GM12878 (cell line): ENCODE results near the gene EBF3. TPM values are rescaled to one million over a fixed set of nuclear protein-coding genes. Genes with fewer than 3 reads are reported as not detected.

ENCODE experiments used
- ATAC-seq: fragments of 200-7000 bp; cut with Tn5 transposase; 3 replicates; pipeline ENCODE4 v1.9.1; 2020; ENCODE audit warnings: mild to moderate bottlenecking, moderate library complexity
- BruUV-seq: library from RNA; stranded (reverse); fragments of 400-500 nt; replicated peaks from 2 replicates; lab custom pipeline; 2021; lab: Mats Ljungman, UMichigan
- CTCF ChIA-PET: fragments of 300-600 bp; sonication (Branson Sonifier 250); formaldehyde crosslinking; extraction: SDS; loops from one replicate; lab custom pipeline; 2021; ENCODE audit warnings: inconsistent platforms; lab: Yijun Ruan, JAX
- POLR2A ChIA-PET: fragments of 350-600 bp; formaldehyde crosslinking; extraction: SDS; loops from one replicate; lab custom pipeline; 2021; ENCODE audit warnings: inconsistent platforms; lab: Charles Lee
- RAD21 ChIA-PET: fragments of 300-600 bp; sonication (Branson Sonifier 250); formaldehyde crosslinking; loops from one replicate; lab custom pipeline; 2023; ENCODE audit warnings: antibody characterized with exemption; ENCODE audit not compliant: unreplicated experiment; lab: Charles Lee
- SMC1A ChIA-PET: fragments of 300-600 bp; sonication (Branson Sonifier 250); formaldehyde crosslinking; loops from one replicate; lab custom pipeline; 2023; ENCODE audit not compliant: unreplicated experiment, uncharacterized antibody; lab: Charles Lee
- DNase-seq: peaks from one replicate; pipeline ENCODE4 v3.0.0-alpha.2; 2011; ENCODE audit warnings: low read depth, low spot score
- FAIRE-seq: peaks from 3 replicates; lab custom pipeline; 2011; peaks lifted over from hg19 to GRCh38; lab: Jason Lieb, UNC
- H2AFZ ChIP-seq: 2 replicates; pipeline ENCODE4 v1.6.0; 2011; ENCODE audit warnings: low read depth, low read length, control low read depth; ENCODE audit not compliant: control insufficient read depth
- H3K27ac ChIP-seq: 2 replicates; pipeline ENCODE4 v1.5.1; 2011; ENCODE audit warnings: control low read depth; ENCODE audit not compliant: control insufficient read depth, insufficient read depth
- H3K27me3 ChIP-seq, 2 experiments: replicated peaks in 1 of 2; 2 replicates each; pipeline versions ENCODE4 v1.6.0 to v1.6.1; 2011; ENCODE audit warnings: low read length in 1 of 2; ENCODE audit not compliant: control insufficient read depth in 2 of 2, insufficient read depth in 2 of 2
- H3K36me3 ChIP-seq, 2 experiments: 2 replicates each; pipeline ENCODE4 v1.5.1; 2011; ENCODE audit warnings: low read length in 1 of 2; ENCODE audit not compliant: control insufficient read depth in 2 of 2, insufficient read depth in 2 of 2
- H3K4me1 ChIP-seq: 2 replicates; pipeline ENCODE4 v1.6.1; 2011; ENCODE audit warnings: mild to moderate bottlenecking, low read length, moderate library complexity, mixed read lengths; ENCODE audit not compliant: control insufficient read depth, insufficient read depth
- H3K4me2 ChIP-seq: 2 replicates; pipeline ENCODE4 v1.6.0; 2011; ENCODE audit warnings: control low read depth; ENCODE audit not compliant: control insufficient read depth, insufficient read depth
- H3K4me3 ChIP-seq: fragments of 200-600 bp; sonication (generic); 2 replicates; pipeline ENCODE4 v1.5.1; 2016
- H3K79me2 ChIP-seq: 2 replicates; pipeline ENCODE4 v1.6.0; 2011; ENCODE audit warnings: low read length; ENCODE audit not compliant: control insufficient read depth, insufficient read depth
- H3K9ac ChIP-seq: 2 replicates; pipeline ENCODE4 v1.8.0; 2011; ENCODE audit warnings: low read length, control low read depth, mixed read lengths; ENCODE audit not compliant: control insufficient read depth, insufficient read depth
- H3K9me3 ChIP-seq: replicated peaks from 3 replicates; pipeline ENCODE4 v1.5.1; 2011; ENCODE audit warnings: mild to moderate bottlenecking, low read length; ENCODE audit not compliant: control insufficient read depth, insufficient read depth
- H4K20me1 ChIP-seq: 2 replicates; pipeline ENCODE4 v1.6.0; 2011; ENCODE audit not compliant: control insufficient read depth, insufficient read depth
- EGR1 ChIP-seq, 2 experiments: IDR thresholded peaks; 1 replicate in 1 of 2; 2 replicates in 1 of 2; pipeline ENCODE4 v1.6.1; 2011 to 2012; ENCODE audit warnings: low read depth in 2 of 2, low read length in 2 of 2, borderline replicate concordance in 1 of 2, mild to moderate bottlenecking in 1 of 2, moderate library complexity in 1 of 2
- EP300 ChIP-seq, 2 experiments: fragments of 150-350 bp in 1 of 2; IDR thresholded peaks; 2 replicates each; pipeline ENCODE4 v1.6.1; 2011 to 2012; ENCODE audit warnings: low read depth in 2 of 2, low read length in 2 of 2, borderline replicate concordance in 1 of 2, improper control_type of control experiment in 1 of 2, inconsistent platforms in 1 of 2; ENCODE audit not compliant: control insufficient read depth in 1 of 2
- FOS ChIP-seq: IDR thresholded peaks from 3 replicates; pipeline ENCODE4 v1.6.1; 2011; ENCODE audit warnings: borderline replicate concordance; ENCODE audit not compliant: insufficient read length; ENCODE audit errors: extremely low read depth
- HCFC1 ChIP-seq: fragments of 150-350 bp; IDR thresholded peaks from 2 replicates; pipeline ENCODE4 v1.6.1; 2014; ENCODE audit warnings: low read length
- NFIC ChIP-seq: IDR thresholded peaks from 2 replicates; pipeline ENCODE4 v1.6.1; 2012; ENCODE audit warnings: low read depth, mild to moderate bottlenecking, inconsistent platforms, low read length, moderate library complexity
- POLR2A ChIP-seq: IDR thresholded peaks from 2 replicates; pipeline ENCODE4 v1.6.1; 2011; ENCODE audit warnings: low read depth, mild to moderate bottlenecking, low read length
- RAD51 ChIP-seq: fragments of 450-650 bp; IDR thresholded peaks from 2 replicates; pipeline ENCODE4 v1.6.1; 2016; ENCODE audit warnings: moderate library complexity, mild to moderate bottlenecking, inconsistent platforms
- SMAD1 ChIP-seq: fragments of 450-650 bp; IDR thresholded peaks from 2 replicates; pipeline ENCODE4 v1.6.1; 2018; ENCODE audit warnings: mild to moderate bottlenecking, low read depth; ENCODE audit not compliant: partially characterized antibody
- SMARCA5 ChIP-seq: fragments of 450-650 bp; IDR thresholded peaks from 2 replicates; pipeline ENCODE4 v1.6.1; 2017; ENCODE audit warnings: mild to moderate bottlenecking
- SMC3 ChIP-seq: IDR thresholded peaks from 2 replicates; pipeline ENCODE4 v1.6.1; 2011; ENCODE audit warnings: low read length, improper control_type of control experiment, borderline replicate concordance
- SREBF1 ChIP-seq: IDR thresholded peaks from 2 replicates; pipeline ENCODE4 v1.6.1; 2012; ENCODE audit warnings: mild to moderate bottlenecking, low read length
- STAT3 ChIP-seq: IDR thresholded peaks from 2 replicates; pipeline ENCODE4 v1.6.1; 2011; ENCODE audit warnings: low read depth, low read length, improper control_type of control experiment
- ZNF592 ChIP-seq: fragments of 450-650 bp; IDR thresholded peaks from 2 replicates; pipeline ENCODE4 v1.6.1; 2017; ENCODE audit warnings: mild to moderate bottlenecking, moderate library complexity
- WGBS: methylation state at CpG from one replicate; pipeline ENCODE4 v1.1.6; 2016; ENCODE audit warnings: low lambda C conversion rate; ENCODE audit not compliant: insufficient replicate concordance, insufficient coverage; ENCODE audit errors: missing lambda C conversion rate; 5-methylcytosine and 5-hydroxymethylcytosine counted together
- in situ Hi-C: fragments of 300-500 bp; cut with MboI; formaldehyde crosslinking; loops from 9 replicates; pipeline ENCODE4 v1.14.3; 2018; ENCODE audit warnings: mixed read lengths
- intact Hi-C: fragments of 100-400 bp; cut with micrococcal nuclease; formaldehyde crosslinking; loops from one replicate; pipeline ENCODE4 v1.14.2; 2022; ENCODE audit not compliant: unreplicated experiment
- polyA plus RNA-seq, 11 experiments: library from polyadenylated mRNA; depleted of rRNA in 4 of 11; unstranded in 6 of 11; stranded (reverse) in 5 of 11; fragments of >200 nt; fragmentation: Nextera tagmentation in 4 of 11; fragmentation: Illumina TruSeq in 1 of 11; extraction: Ambion mirVana in 4 of 11; extraction: Trizol in 1 of 11; gene quantifications; 1 replicate in 1 of 11; 2 replicates in 10 of 11; pipeline versions ENCODE4 v1.2.1 to v1.2.3, GENCODE V29; 2011 to 2016; ENCODE audit warnings: inconsistent platforms in 2 of 11, missing spikeins in 2 of 11, low read depth in 1 of 11
- total RNA-seq, 4 experiments: library from RNA; depleted of rRNA in 3 of 4; stranded (reverse); fragments of >200 nt in 3 of 4; fragmentation: Illumina TruSeq in 1 of 4; extraction: Trizol in 1 of 4; gene quantifications; 2 replicates each; pipeline versions ENCODE4 v1.2.1 to v1.2.3, GENCODE V29; 2013 to 2021
- TF ChIP-seq, protein P1 (sequence below): IDR thresholded peaks from 2 replicates; pipeline ENCODE4 v1.6.1; 2011; ENCODE audit warnings: borderline replicate concordance, low read depth, mild to moderate bottlenecking, moderate library complexity, mixed read lengths, low read length; ENCODE audit not compliant: insufficient read depth; ENCODE audit errors: extremely low read length
- TF ChIP-seq, protein P2 (sequence below): fragments of 450-650 bp; IDR thresholded peaks from 2 replicates; pipeline ENCODE4 v1.6.1; 2017; ENCODE audit warnings: mild to moderate bottlenecking, moderate library complexity

The EBF3 gene
- total and polyA plus RNA-seq, 10 of the 15 experiments (the other 5 are each of a cell fraction or from before 2014, with no cell fraction given): not detected

DNA sequence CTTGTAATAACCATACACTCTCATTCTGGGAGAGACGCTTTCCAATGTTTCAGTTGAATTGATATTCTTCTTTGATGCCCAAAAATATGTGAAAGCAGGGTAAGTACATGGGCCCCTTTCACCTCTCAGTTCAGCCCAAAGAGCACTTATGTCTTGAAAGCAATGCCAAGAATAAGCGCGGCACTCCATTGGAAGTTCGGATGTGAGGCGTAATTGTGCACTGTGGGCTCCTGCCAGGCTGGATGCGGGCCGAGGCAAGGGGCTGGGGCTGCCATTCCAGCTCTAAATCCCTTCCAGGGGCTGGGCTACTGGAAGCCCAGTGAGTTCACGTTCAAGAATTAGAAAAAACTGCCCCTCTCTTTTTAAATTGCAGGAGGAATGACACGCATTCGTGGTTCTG, 113.8 kb downstream of the EBF3 start:
- FAIRE-seq: no peak
- Histone ChIP-seq H2AFZ (no peak overlapping the region), H3K79me2 (no peaks in the 10 kb centered on the region), H4K20me1 (no peaks in the 10 kb centered on the region), H3K36me3 (no peaks in the 10 kb centered on the region), H3K4me2 (no peak overlapping the region), H3K9me3 (no peaks in the 10 kb centered on the region), H3K27me3 (no peaks in the 10 kb centered on the region), H3K27ac (no peak overlapping the region), H3K4me3 (no peak overlapping the region), H3K4me1 (no peaks in the 10 kb centered on the region), H3K9ac (no peak overlapping the region)
- POLR2A ChIA-PET: no interaction called here
- in situ Hi-C loops (no loop called here), intact Hi-C loops (no loop called here)
- no peak for ATAC-seq
- CTCF ChIA-PET: no interaction called here
- BruUV-seq: no TSS peak
- RAD21 ChIA-PET: no interaction called here
- 37% methylated on average over 10 of the region's 10 CpGs for WGBS
- SMC1A ChIA-PET: no interaction called here
- DNase-seq: no peak
- TF ChIP-seq STAT3: no peak
- no peak for TF ChIP-seq NFIC
- no peak for TF ChIP-seq RAD51
- TF ChIP-seq SMAD1: no peak
- no peak for TF ChIP-seq EGR1 (IDR thresholded peaks at IDR 0.05; ENCODE audit: borderline replicate concordance in 1 of 2, low read depth in 2 of 2, low read length in 2 of 2)
- TF ChIP-seq SMARCA5: no peak
- TF ChIP-seq, protein P1, sequence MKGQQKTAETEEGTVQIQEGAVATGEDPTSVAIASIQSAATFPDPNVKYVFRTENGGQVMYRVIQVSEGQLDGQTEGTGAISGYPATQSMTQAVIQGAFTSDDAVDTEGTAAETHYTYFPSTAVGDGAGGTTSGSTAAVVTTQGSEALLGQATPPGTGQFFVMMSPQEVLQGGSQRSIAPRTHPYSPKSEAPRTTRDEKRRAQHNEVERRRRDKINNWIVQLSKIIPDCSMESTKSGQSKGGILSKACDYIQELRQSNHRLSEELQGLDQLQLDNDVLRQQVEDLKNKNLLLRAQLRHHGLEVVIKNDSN: no peak
- no peak for TF ChIP-seq SREBF1
- TF ChIP-seq ZNF592: no peak
- TF ChIP-seq SMC3: no peak
- no peak for TF ChIP-seq POLR2A
- no peak for TF ChIP-seq FOS
- TF ChIP-seq, protein P2, sequence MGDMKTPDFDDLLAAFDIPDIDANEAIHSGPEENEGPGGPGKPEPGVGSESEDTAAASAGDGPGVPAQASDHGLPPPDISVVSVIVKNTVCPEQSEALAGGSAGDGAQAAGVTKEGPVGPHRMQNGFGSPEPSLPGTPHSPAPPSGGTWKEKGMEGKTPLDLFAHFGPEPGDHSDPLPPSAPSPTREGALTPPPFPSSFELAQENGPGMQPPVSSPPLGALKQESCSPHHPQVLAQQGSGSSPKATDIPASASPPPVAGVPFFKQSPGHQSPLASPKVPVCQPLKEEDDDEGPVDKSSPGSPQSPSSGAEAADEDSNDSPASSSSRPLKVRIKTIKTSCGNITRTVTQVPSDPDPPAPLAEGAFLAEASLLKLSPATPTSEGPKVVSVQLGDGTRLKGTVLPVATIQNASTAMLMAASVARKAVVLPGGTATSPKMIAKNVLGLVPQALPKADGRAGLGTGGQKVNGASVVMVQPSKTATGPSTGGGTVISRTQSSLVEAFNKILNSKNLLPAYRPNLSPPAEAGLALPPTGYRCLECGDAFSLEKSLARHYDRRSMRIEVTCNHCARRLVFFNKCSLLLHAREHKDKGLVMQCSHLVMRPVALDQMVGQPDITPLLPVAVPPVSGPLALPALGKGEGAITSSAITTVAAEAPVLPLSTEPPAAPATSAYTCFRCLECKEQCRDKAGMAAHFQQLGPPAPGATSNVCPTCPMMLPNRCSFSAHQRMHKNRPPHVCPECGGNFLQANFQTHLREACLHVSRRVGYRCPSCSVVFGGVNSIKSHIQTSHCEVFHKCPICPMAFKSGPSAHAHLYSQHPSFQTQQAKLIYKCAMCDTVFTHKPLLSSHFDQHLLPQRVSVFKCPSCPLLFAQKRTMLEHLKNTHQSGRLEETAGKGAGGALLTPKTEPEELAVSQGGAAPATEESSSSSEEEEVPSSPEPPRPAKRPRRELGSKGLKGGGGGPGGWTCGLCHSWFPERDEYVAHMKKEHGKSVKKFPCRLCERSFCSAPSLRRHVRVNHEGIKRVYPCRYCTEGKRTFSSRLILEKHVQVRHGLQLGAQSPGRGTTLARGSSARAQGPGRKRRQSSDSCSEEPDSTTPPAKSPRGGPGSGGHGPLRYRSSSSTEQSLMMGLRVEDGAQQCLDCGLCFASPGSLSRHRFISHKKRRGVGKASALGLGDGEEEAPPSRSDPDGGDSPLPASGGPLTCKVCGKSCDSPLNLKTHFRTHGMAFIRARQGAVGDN: no peak
- TF ChIP-seq EP300 (IDR thresholded peaks at IDR 0.05; ENCODE audit: borderline replicate concordance in 1 of 2, control insufficient read depth in 1 of 2, low read depth in 2 of 2, low read length in 2 of 2): no peak
- TF ChIP-seq HCFC1: no peak
